ENCODE measurements around the gene APRT. TPM values are rescaled to one million over a fixed set of nuclear protein-coding genes. Genes with fewer than 3 reads are reported as not detected.
A peak's percentile ranks its signal among the peaks of the same experiment; 100 is the strongest.

The APRT gene
- total RNA-seq, 4 donors from 2014 or later = 81.6 to 221 (median 149) TPM

GRCh38 chr16:88762258-88762870, 49.4 kb downstream of the APRT start:
- no peak for DNase-seq
- no peak for TF ChIP-seq EP300 (IDR thresholded peaks at IDR 0.05; ENCODE audit: low read depth)
- TF ChIP-seq POLR2AphosphoS5 (IDR thresholded peaks at IDR 0.05) = no peak
- TF ChIP-seq, protein P1, sequence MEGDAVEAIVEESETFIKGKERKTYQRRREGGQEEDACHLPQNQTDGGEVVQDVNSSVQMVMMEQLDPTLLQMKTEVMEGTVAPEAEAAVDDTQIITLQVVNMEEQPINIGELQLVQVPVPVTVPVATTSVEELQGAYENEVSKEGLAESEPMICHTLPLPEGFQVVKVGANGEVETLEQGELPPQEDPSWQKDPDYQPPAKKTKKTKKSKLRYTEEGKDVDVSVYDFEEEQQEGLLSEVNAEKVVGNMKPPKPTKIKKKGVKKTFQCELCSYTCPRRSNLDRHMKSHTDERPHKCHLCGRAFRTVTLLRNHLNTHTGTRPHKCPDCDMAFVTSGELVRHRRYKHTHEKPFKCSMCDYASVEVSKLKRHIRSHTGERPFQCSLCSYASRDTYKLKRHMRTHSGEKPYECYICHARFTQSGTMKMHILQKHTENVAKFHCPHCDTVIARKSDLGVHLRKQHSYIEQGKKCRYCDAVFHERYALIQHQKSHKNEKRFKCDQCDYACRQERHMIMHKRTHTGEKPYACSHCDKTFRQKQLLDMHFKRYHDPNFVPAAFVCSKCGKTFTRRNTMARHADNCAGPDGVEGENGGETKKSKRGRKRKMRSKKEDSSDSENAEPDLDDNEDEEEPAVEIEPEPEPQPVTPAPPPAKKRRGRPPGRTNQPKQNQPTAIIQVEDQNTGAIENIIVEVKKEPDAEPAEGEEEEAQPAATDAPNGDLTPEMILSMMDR (IDR thresholded peaks at IDR 0.05) = no peak
- TF ChIP-seq POLR2A (IDR thresholded peaks at IDR 0.05) = no peak
- peaks cover 31 to 72% (median 57%) of the 10 kb centered on the region in 4 donors for H3K4me1 ChIP-seq
- no peaks in the 10 kb centered on the region for H3K27me3 ChIP-seq
- in situ Hi-C loops (cut with MboI; ENCODE audit: low pct_ligation_motif_present in 1 of 4, low pct_unique_long_range_greater_than_20kb in 1 of 4, low sequenced_read_pairs in 3 of 4) (no loop called here), intact Hi-C loops (cut with DNase I; ENCODE audit: low total_unique reads) (no loop called here)
- no peak overlapping the region for H3K4me3 ChIP-seq
- no peaks in the 10 kb centered on the region for H3K36me3 ChIP-seq
- H3K9me3 ChIP-seq = no peaks in the 10 kb centered on the region
- WGBS, 2 donors (ENCODE audit: low coverage in 1 of 2) = 85% methylated on average over 15 of the region's 16 CpGs; no CpG with 5 or more reads in 1 of the 2 donors
- peak overlapping the region; percentile 72 to 89 (median 86) for H3K27ac ChIP-seq

DNA sequence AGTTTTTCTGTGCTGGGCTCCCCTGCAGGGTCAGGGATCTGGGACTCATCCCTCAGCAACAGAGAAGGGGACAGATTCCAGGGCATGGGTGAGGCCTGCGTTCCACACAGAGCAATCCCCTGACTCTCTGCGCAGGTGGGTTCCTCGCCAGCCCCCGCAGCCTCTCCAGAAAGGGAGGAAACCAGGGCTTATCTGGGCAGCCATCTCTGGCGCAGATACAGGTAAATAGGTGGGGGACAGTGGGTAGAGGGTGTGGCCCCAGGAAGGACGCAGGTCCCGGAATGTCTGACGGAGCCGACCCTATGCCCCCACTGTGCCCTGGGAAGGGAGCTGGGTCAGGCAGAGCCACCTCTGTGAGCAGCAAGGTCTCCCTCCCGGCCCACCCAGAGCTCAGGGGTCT, 49.9 kb downstream of the APRT start:
- H3K27ac ChIP-seq = peak overlapping the region; percentile 72 to 89 (median 86)
- intact Hi-C loops (cut with DNase I; ENCODE audit: low total_unique reads) (no loop called here), in situ Hi-C loops (cut with MboI; ENCODE audit: low pct_ligation_motif_present in 1 of 4, low pct_unique_long_range_greater_than_20kb in 1 of 4, low sequenced_read_pairs in 3 of 4) (no loop called here)
- no peaks in the 10 kb centered on the region for H3K36me3 ChIP-seq
- TF ChIP-seq EP300 (IDR thresholded peaks at IDR 0.05; ENCODE audit: low read depth) (no peak), POLR2AphosphoS5 (IDR thresholded peaks at IDR 0.05) (no peak), POLR2A (IDR thresholded peaks at IDR 0.05) (no peak)
- TF ChIP-seq, protein P1 (IDR thresholded peaks at IDR 0.05) = no peak
- 51% methylated on average over 10 of the region's 10 CpGs; no CpG with 5 or more reads in 1 of the 2 donors for WGBS, 2 donors (ENCODE audit: low coverage in 1 of 2)
- no peaks in the 10 kb centered on the region for H3K27me3 ChIP-seq
- H3K9me3 ChIP-seq = no peaks in the 10 kb centered on the region
- H3K4me1 ChIP-seq = peaks cover 31 to 68% (median 53%) of the 10 kb centered on the region in 4 donors
- H3K4me3 ChIP-seq = no peak overlapping the region
- DNase-seq = peak; percentile 56

DNA sequence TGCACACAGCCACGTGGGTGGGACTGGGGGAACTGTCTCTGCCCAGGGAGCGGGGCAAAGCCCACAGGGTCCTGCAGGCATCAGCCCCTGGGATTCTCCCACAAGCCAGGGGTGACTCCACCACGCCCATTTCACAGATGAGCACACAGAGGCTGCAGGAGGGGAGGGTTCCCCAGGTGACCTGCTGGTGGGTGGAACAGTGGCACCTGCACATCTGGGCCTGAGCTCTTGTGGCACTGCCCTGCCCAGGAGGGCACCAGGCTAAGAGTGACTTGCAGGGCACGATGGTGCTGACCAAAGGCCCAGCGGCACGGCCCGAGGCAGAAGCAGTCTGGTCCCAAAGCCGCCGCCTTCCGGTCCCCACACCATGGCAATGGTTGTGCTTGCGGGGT, 50.6 kb downstream of the APRT start:
- Histone ChIP-seq H3K4me1 (peaks cover 31 to 63% (median 52%) of the 10 kb centered on the region in 4 donors), H3K9me3 (no peaks in the 10 kb centered on the region), H3K27me3 (no peaks in the 10 kb centered on the region), H3K27ac (peak overlapping the region; percentile 72 to 89 (median 86)), H3K4me3 (no peak overlapping the region), H3K36me3 (no peaks in the 10 kb centered on the region)
- 84% methylated on average over 9 of the region's 11 CpGs; no CpG with 5 or more reads in 1 of the 2 donors for whole genome bisulfite sequencing, 2 donors (ENCODE audit: low coverage in 1 of 2)
- intact Hi-C loops (cut with DNase I; ENCODE audit: low total_unique reads) = no loop called here
- no peak for DNase-seq
- TF ChIP-seq POLR2AphosphoS5 (IDR thresholded peaks at IDR 0.05) (no peak), EP300 (IDR thresholded peaks at IDR 0.05; ENCODE audit: low read depth) (no peak)
- TF ChIP-seq, protein P1 (IDR thresholded peaks at IDR 0.05) = no peak
- in situ Hi-C loops (cut with MboI; ENCODE audit: low pct_ligation_motif_present in 1 of 4, low pct_unique_long_range_greater_than_20kb in 1 of 4, low sequenced_read_pairs in 3 of 4) = no loop called here

DNA sequence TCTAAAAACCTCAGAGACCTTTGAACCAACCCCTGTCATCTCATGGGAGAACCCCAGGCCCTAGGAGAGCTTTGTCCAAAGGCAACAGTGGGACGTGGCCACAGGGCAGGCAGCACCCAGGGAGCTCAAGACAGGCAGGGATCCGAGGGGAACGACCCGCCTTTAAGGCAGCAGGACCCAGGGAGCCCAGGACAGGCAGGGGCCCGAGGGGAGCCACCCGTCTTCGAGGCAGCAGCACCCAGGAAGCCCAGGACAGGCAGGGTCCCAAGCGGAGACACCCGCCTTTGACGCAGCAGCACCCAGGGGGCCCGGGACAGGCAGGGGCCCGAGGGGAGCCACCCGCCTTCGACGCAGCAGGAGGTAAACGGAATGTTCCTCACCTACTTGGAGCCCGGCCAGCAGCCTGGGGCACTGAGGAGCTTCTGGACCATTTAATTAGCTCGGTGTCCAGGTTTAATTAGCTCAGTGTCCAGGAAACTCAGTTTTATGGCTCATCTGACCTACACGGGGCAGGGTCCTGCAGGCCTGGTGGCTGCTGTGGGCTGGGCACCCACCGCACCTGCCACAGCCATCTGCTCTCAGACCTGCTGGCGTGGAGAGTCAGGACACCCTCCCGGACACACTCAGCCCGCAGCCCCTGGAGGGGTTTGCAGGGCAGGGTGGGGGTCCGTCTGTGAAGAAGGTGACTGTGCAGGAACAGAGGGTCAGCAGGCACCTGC, 51.1 kb downstream of the APRT start:
- in situ Hi-C loops (cut with MboI; ENCODE audit: low pct_ligation_motif_present in 1 of 4, low pct_unique_long_range_greater_than_20kb in 1 of 4, low sequenced_read_pairs in 3 of 4) = no loop called here
- Histone ChIP-seq H3K27ac (peak overlapping the region; percentile 72 to 89 (median 86)), H3K4me1 (peaks cover 31 to 63% (median 54%) of the 10 kb centered on the region in 4 donors), H3K36me3 (no peaks in the 10 kb centered on the region), H3K9me3 (no peaks in the 10 kb centered on the region), H3K4me3 (no peak overlapping the region), H3K27me3 (no peaks in the 10 kb centered on the region)
- intact Hi-C loops (cut with DNase I; ENCODE audit: low total_unique reads) = no loop called here
- peak; percentile 77 for DNase-seq
- TF ChIP-seq, protein P1 (IDR thresholded peaks at IDR 0.05) = peak in 1 of 5 experiments; percentile 32
- TF ChIP-seq POLR2A (IDR thresholded peaks at IDR 0.05) (no peak), POLR2AphosphoS5 (IDR thresholded peaks at IDR 0.05) (peak in 2 of 3 donors; percentile 49 to 73)
- 39% methylated on average over 21 of the region's 24 CpGs; no CpG with 5 or more reads in 1 of the 2 donors for WGBS, 2 donors (ENCODE audit: low coverage in 1 of 2)

All from transverse colon (tissue), 4 donors.